ENCODE measurements around the gene DNAJC17. TPM values are rescaled to one million over a fixed set of nuclear protein-coding genes. Genes with fewer than 3 reads are reported as not detected.
A peak's percentile ranks its signal among the peaks of the same experiment; 100 is the strongest.

The DNAJC17 gene
- total and polyA plus RNA-seq, 12 donors, result 27.4 to 174 (median 42.6) TPM

DNA sequence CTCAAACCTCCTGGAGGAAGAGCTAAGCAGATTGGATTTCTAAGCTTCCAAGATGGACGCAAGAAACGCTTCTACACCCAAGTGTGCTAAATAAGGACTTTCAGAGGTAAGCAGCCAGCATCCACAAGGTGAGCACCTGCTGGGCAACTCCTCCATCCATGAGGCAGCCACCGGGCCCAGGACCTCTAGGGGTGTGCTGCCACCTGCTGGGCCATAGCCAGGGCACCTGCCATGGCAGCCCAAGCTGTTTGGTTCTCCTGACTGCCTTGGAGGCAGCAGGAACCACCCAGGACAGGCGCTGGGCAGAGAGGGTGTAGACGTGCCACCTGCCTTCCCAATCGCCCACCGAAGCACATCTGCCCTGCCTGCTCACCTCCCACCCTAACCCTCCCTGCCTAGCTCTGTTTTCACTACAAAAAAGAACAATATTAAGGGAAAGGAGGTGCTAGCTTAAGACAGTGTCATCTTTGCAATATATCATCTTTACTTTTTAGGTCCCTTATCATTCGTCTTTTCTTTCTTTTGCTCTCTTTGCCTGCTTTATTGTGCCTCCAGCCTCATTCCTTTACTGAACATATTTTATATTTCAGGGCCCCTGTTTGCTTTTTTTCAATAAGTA lies 24.6 kb downstream of the DNAJC17 start:
- Histone ChIP-seq H3K9me3 (replicated peaks in 1 of 3) (no peaks in the 10 kb centered on the region), H3K36me3 (replicated peaks in 1 of 2) (peaks cover 0 to 21% of the 10 kb centered on the region in 2 donors), H3K27me3 (no peaks in the 10 kb centered on the region), H3K4me1 (replicated peaks in 1 of 2) (peaks cover 0 to 4% of the 10 kb centered on the region in 2 donors), H3K4me3 (no peak overlapping the region), H3K27ac (no peak overlapping the region)
- peak in 6 of 7 donors; percentile 39 to 81 (median 58) for DNase-seq
- intact Hi-C loops (cut with DNase I), result loop anchor here in 1 of 2 donors (10.0 kb wide), 1 partner anchor 112 kb away; the partner anchor contains the start of gene VPS18
- WGBS, 4 donors, result 62 to 90% (median 68%) methylated on average over 7 to 8 of the region's 8 CpGs
- no peak for TF ChIP-seq POLR2A (IDR thresholded peaks at IDR 0.05)
- TF ChIP-seq, protein P1, sequence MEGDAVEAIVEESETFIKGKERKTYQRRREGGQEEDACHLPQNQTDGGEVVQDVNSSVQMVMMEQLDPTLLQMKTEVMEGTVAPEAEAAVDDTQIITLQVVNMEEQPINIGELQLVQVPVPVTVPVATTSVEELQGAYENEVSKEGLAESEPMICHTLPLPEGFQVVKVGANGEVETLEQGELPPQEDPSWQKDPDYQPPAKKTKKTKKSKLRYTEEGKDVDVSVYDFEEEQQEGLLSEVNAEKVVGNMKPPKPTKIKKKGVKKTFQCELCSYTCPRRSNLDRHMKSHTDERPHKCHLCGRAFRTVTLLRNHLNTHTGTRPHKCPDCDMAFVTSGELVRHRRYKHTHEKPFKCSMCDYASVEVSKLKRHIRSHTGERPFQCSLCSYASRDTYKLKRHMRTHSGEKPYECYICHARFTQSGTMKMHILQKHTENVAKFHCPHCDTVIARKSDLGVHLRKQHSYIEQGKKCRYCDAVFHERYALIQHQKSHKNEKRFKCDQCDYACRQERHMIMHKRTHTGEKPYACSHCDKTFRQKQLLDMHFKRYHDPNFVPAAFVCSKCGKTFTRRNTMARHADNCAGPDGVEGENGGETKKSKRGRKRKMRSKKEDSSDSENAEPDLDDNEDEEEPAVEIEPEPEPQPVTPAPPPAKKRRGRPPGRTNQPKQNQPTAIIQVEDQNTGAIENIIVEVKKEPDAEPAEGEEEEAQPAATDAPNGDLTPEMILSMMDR (IDR thresholded peaks at IDR 0.05), result peak in 4 of 6 experiments; percentile 39 to 62 (median 50)

DNA sequence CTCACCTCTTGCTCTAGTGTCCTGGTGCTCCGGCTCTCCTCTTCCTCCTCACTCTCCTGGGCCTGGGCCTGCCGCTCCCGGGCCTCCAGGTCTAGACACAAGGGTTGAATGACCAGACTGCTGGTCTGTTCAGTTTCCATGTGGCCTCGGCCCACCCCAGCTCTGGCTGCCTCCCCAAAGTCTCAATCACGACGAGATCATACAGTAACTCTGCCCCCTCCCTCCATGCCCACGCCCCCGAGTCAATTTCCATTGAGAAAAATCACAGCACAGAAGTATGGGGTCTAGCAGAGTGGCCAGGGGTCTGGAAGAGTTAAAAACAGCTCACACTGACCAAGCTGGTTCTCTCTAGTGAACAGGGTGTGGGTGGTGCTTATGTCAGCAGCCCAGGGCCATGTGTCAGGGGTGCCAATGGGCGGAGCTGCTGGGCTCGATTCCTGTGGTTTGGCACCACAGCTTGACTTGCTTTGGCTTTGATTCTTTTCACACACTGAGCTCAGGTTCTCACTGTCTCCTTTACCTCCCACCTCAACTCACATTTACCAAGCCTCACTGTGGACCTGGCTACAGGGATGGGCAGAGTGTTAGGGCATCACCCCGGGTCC lies 30.6 kb downstream of the DNAJC17 start:
- Histone ChIP-seq H3K27ac (no peak overlapping the region), H3K36me3 (replicated peaks in 1 of 2) (peaks cover 0 to 77% of the 10 kb centered on the region in 2 donors), H3K4me3 (no peak overlapping the region), H3K9me3 (replicated peaks in 1 of 3) (no peaks in the 10 kb centered on the region), H3K27me3 (no peaks in the 10 kb centered on the region), H3K4me1 (replicated peaks in 1 of 2) (no peaks in the 10 kb centered on the region)
- 76 to 84% (median 79%) methylated on average over 8 to 11 of the region's 11 CpGs for WGBS, 4 donors
- no peak for TF ChIP-seq POLR2A (IDR thresholded peaks at IDR 0.05)
- TF ChIP-seq, protein P1 (IDR thresholded peaks at IDR 0.05), result no peak
- peak in 5 of 7 donors; percentile 51 to 77 (median 56) for DNase-seq
- intact Hi-C loops (cut with DNase I), result no loop called here

DNA sequence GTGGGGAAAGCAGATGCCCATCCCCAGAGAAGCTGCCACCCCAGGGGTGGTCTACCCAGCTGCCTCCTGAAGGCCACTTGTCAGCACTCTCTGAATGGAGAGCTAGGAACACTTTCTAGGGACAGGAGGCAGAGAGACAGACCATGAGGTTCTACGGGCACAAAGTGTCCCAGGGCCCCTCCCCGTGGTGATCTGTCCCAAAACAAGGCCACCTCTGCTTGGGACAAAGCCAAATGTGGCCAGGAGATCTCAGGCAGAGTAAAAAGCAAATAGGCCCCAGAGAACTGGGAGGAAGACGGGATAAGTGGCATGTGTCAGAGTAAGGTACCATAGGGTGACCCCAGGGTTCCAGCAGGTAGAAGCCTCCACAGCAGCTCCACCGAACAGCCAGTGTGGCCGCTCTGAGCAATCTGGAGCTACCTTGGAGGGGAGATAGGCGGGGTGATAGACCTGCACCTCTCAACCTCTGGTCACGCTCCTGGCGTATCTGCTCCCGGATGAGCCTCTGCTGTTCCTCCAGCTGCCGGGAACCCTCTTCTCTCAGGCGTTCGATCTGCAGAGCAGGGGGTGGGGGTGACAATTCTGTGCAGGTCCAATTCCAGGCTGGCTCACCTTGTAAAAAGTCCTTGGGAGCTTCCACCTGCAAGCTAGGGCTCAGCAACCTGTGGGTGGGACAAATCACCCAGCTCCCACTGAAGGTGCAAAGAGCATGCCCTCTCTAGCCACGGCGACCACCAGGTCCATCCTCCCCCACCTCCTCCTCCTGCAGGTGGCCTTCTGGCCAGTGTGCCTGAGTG lies 31.3 kb downstream of the DNAJC17 start:
- H3K4me1 ChIP-seq (replicated peaks in 1 of 2), result no peaks in the 10 kb centered on the region
- no peak overlapping the region for H3K27ac ChIP-seq
- WGBS, 4 donors, result 79 to 86% (median 85%) methylated on average over 10 to 14 of the region's 14 CpGs
- no peaks in the 10 kb centered on the region for H3K27me3 ChIP-seq
- TF ChIP-seq, protein P1 (IDR thresholded peaks at IDR 0.05), result no peak
- TF ChIP-seq POLR2A (IDR thresholded peaks at IDR 0.05), result no peak
- peaks cover 0 to 79% of the 10 kb centered on the region in 2 donors for H3K36me3 ChIP-seq (replicated peaks in 1 of 2)
- DNase-seq, result peak in 4 of 7 donors; percentile 45 to 74 (median 54)
- H3K9me3 ChIP-seq (replicated peaks in 1 of 3), result no peaks in the 10 kb centered on the region
- intact Hi-C loops (cut with DNase I), result no loop called here
- H3K4me3 ChIP-seq, result no peak overlapping the region

DNA sequence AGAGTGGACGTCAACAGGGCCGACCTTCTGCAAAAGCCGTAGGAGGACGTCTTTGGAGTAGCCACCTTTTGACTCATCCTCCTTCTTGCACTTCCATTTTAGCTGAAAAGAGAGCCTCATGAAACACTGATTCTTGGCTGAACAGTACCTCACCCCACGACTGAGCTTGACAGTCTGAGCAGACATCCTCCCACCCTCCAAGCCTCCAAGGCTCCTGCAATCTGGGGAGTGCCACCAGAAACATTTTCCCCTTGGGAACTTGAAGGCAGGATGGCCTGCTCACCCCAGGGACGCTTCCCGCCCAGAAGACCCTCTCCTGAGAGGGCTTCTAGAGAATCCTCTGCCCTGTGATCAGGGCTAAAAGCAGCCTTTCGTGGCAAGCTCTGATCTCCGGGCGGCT lies 32.3 kb downstream of the DNAJC17 start:
- H3K9me3 ChIP-seq (replicated peaks in 1 of 3), result no peaks in the 10 kb centered on the region
- intact Hi-C loops (cut with DNase I), result no loop called here
- H3K27me3 ChIP-seq, result no peaks in the 10 kb centered on the region
- H3K4me1 ChIP-seq (replicated peaks in 1 of 2), result no peaks in the 10 kb centered on the region
- H3K4me3 ChIP-seq, result no peak overlapping the region
- no peak overlapping the region for H3K27ac ChIP-seq
- no peak for DNase-seq
- H3K36me3 ChIP-seq (replicated peaks in 1 of 2), result peaks cover 0 to 79% of the 10 kb centered on the region in 2 donors
- no peak for TF ChIP-seq POLR2A (IDR thresholded peaks at IDR 0.05)
- TF ChIP-seq, protein P1 (IDR thresholded peaks at IDR 0.05), result no peak
- 92 to 95% (median 93%) methylated on average over 6 to 10 of the region's 10 CpGs for WGBS, 4 donors
